A673 (cell line): Measurements from ENCODE around the gene KCNK3. TPM values are rescaled to one million over a fixed set of nuclear protein-coding genes. Genes with fewer than 3 reads are reported as not detected.

Experiments
- BruUV-seq: library from RNA; stranded (reverse); fragments of 400-500 nt; replicated peaks from 2 replicates; lab custom pipeline; 2021; lab: Mats Ljungman, UMichigan
- CTCF ChIA-PET: fragments of 300-600 bp; sonication (Branson Sonifier 250); formaldehyde crosslinking; loops from one replicate; lab custom pipeline; 2022; ENCODE audit warnings: antibody characterized with exemption; lab: Charles Lee
- POLR2A ChIA-PET: fragments of 300-600 bp; sonication (Branson Sonifier 250); formaldehyde crosslinking; loops from one replicate; lab custom pipeline; 2022; ENCODE audit warnings: antibody characterized with exemption; ENCODE audit not compliant: low non-redundant PET; lab: Charles Lee
- DNase-seq: peaks from one replicate; pipeline ENCODE4 v3.0.0-alpha.2; 2015; ENCODE audit warnings: low spot score
- H3K27ac ChIP-seq: fragments of 200-600 bp; sonication (generic); 2 replicates; pipeline ENCODE4 v1.5.1; 2016; ENCODE audit warnings: mixed run types, low read depth, mild to moderate bottlenecking, mixed read lengths, antibody characterized with exemption, low read length; ENCODE audit not compliant: poor library complexity, severe bottlenecking
- H3K27me3 ChIP-seq: fragments of 200-600 bp; sonication (generic); replicated peaks from 2 replicates; pipeline ENCODE4 v1.6.1; 2017; ENCODE audit warnings: mixed run types, low read depth, mild to moderate bottlenecking, mixed read lengths, antibody characterized with exemption, low read length; ENCODE audit not compliant: insufficient read depth, poor library complexity
- H3K36me3 ChIP-seq: fragments of 200-600 bp; sonication (generic); 2 replicates; pipeline ENCODE4 v1.6.1; 2016; ENCODE audit warnings: mixed run types, mild to moderate bottlenecking, mixed read lengths, antibody characterized with exemption, low read length; ENCODE audit not compliant: insufficient read depth, poor library complexity, severe bottlenecking
- H3K4me1 ChIP-seq: fragments of 200-600 bp; sonication (generic); 2 replicates; pipeline ENCODE4 v1.6.1; 2017; ENCODE audit warnings: mixed run types, mild to moderate bottlenecking, mixed read lengths, antibody characterized with exemption, low read length; ENCODE audit not compliant: insufficient read depth, poor library complexity, severe bottlenecking
- H3K4me3 ChIP-seq: fragments of 200-600 bp; sonication (generic); 2 replicates; pipeline ENCODE4 v1.5.1; 2016; ENCODE audit warnings: low read depth, mixed run types, mild to moderate bottlenecking, mixed read lengths, low read length; ENCODE audit not compliant: poor library complexity, severe bottlenecking
- H3K9me3 ChIP-seq: fragments of 200-600 bp; sonication (generic); 2 replicates; pipeline ENCODE4 v1.6.1; 2016; ENCODE audit warnings: mixed run types, low read depth, mild to moderate bottlenecking, mixed read lengths, antibody characterized with exemption, low read length; ENCODE audit not compliant: poor library complexity, severe bottlenecking
- CTCF ChIP-seq: fragments of 300-800, 200-600 bp; sonication (generic); conservative IDR thresholded peaks from 2 replicates; pipeline ENCODE4 v1.5.1; 2017; ENCODE audit warnings: low read depth, mild to moderate bottlenecking, antibody characterized with exemption, low read length, moderate library complexity, mixed read lengths
- EZH2 ChIP-seq: fragments of 200-600 bp; sonication (generic); IDR thresholded peaks from 2 replicates; pipeline ENCODE4 v1.6.1; 2017; ENCODE audit warnings: borderline replicate concordance, low read depth, mild to moderate bottlenecking, mixed read lengths, antibody characterized with exemption, low read length; ENCODE audit not compliant: poor library complexity, severe bottlenecking
- intact Hi-C: fragments of 100-400 bp; cut with micrococcal nuclease; formaldehyde crosslinking; loops from one replicate; pipeline ENCODE4 v1.10.0; 2022; ENCODE audit not compliant: unreplicated experiment
- total RNA-seq: library from RNA; stranded (reverse); gene quantifications from 2 replicates; pipeline ENCODE4 v1.2.3, GENCODE V29; 2021

Gene KCNK3
- total RNA-seq, 1 experiment from 2014 or later, result 0.13 TPM

DNA sequence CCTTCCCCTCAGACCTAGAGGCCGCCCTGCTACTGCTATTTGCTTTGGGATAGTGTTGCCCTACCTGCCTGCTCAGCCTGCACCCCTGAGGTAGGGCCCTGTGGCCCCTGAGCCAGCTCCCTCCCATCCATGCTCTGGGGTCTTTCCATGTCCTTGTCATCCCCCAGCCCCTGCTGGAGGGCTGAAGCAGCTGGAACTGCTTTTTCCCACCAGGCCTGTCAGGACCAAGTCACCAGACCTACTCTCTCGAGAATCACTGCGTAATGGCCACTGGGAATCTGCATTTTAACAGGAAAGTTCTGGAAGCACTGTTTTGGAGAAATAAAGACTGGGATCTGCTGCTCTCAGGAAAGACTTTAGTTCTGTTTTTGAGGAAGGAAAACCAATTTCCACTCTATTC lies 51.3 kb downstream of the KCNK3 start:
- intact Hi-C loops, result no loop called here
- H3K27me3 ChIP-seq, result no peaks in the 10 kb centered on the region
- no peaks in the 10 kb centered on the region for H3K36me3 ChIP-seq
- ChIA-PET CTCF (no interaction called here), POLR2A (no interaction called here)
- BruUV-seq, result no TSS peak
- no peaks in the 10 kb centered on the region for H3K4me1 ChIP-seq
- no peak overlapping the region for H3K4me3 ChIP-seq
- no peak for DNase-seq
- H3K9me3 ChIP-seq, result no peaks in the 10 kb centered on the region
- H3K27ac ChIP-seq, result no peak overlapping the region
- TF ChIP-seq CTCF (no peak), EZH2 (no peak)

- DNase-seq, result no peak
- intact Hi-C loops, result loop anchor here (1.0 kb wide), 1 partner anchor 140 kb away; no protein-coding TSS in a partner anchor
- ChIA-PET POLR2A (no interaction called here), CTCF (interaction anchor here (0.6 to 2.0 kb wide), 3 partner anchors 64 to 167 kb away, joined by 3 to 22 read pairs (median 5); no protein-coding TSS in a partner anchor)
- no TSS peak for BruUV-seq
- Histone ChIP-seq H3K9me3 (no peaks in the 10 kb centered on the region), H3K36me3 (no peaks in the 10 kb centered on the region), H3K4me3 (no peak overlapping the region), H3K4me1 (peaks cover 8% of the 10 kb centered on the region), H3K27me3 (no peaks in the 10 kb centered on the region), H3K27ac (no peak overlapping the region)
- TF ChIP-seq CTCF (no peak), EZH2 (no peak)
These were observed 52.4 kb downstream of the KCNK3 start for GRCh38 chr2:26744953-26745352.

DNA sequence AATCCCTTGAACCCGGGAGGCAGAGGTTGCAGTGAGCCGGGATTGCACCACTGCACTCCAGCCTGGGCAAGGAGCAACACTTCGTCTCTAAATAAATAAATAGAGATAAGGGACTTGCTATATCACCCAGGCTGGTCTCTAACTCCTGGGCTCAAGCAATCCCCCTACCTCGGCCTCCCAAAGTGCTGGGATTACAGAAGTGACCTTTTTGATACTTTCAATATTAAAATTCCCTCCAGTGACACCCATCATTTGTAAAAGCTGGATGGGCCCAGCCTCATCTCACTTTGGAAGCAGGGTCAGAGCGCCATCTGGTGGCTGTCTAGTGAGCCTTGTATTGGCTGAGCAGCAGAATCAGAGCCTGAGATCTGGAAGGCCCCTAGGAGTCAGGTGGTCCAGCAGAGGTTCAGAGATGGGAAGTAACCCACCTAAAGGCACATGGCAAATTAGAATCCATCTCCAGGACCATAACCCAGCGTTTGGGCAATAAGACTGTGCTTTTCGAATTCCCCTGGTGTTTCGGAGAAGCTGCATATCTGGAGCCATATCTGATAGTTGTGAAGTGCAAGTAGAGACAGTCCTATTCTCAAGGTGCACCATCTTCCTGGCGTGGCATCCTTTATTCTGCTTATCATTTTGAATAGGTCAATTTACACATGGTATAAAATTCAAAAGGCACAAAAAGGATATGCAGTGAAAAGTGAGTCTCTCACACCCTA lies 53.2 kb downstream of the KCNK3 start:
- POLR2A ChIA-PET, result no interaction called here
- CTCF ChIA-PET, result interaction anchor here (0.6 to 2.0 kb wide), 4 partner anchors 140 to 323 kb away, joined by 4 to 22 read pairs (median 8); no protein-coding TSS in a partner anchor
- Histone ChIP-seq H3K4me3 (no peak overlapping the region), H3K9me3 (no peaks in the 10 kb centered on the region), H3K36me3 (no peaks in the 10 kb centered on the region), H3K27ac (no peak overlapping the region), H3K4me1 (peaks cover 14% of the 10 kb centered on the region), H3K27me3 (no peaks in the 10 kb centered on the region)
- DNase-seq, result peak; percentile 86
- intact Hi-C loops, result loop anchor here (1.0 kb wide), 1 partner anchor 140 kb away; no protein-coding TSS in a partner anchor
- TF ChIP-seq CTCF (peak; percentile 93), EZH2 (no peak)
- no TSS peak for BruUV-seq
